GM19240 (cell line): ENCODE results near the gene RLF.

Experiments
- DNase-seq: peaks from one replicate; pipeline ENCODE4 v3.0.0; 2011; ENCODE audit warnings: low spot score; ENCODE audit not compliant: insufficient read length

RLF gene

GRCh38 chr1:40270152-40270834 is 109.1 kb downstream of the RLF start:
- no peak for DNase-seq

- no peak for DNase-seq
Observed at GRCh38 chr1:40272653-40273213, 111.5 kb downstream of the RLF start.

GRCh38 chr1:40273547-40274166 is 112.5 kb downstream of the RLF start:
- no peak for DNase-seq

- DNase-seq = no peak
Observed at GRCh38 chr1:40274331-40274730, 113.1 kb downstream of the RLF start.

- DNase-seq = no peak
Observed at GRCh38 chr1:40276122-40276521, 114.9 kb downstream of the RLF start.

- no peak for DNase-seq
Observed at GRCh38 chr1:40281853-40282252, 120.7 kb downstream of the RLF start.
